Testis (tissue), 3 donors: ENCODE results near the gene GOLGA7B. TPM values are rescaled to one million over a fixed set of nuclear protein-coding genes. Genes with fewer than 3 reads are reported as not detected.

Experiments used
- DNase-seq: peaks from one replicate; pipeline ENCODE4 v3.0.0-alpha.2; 2019
- H3K27ac ChIP-seq, 2 donors: fragments of 200-600 bp; sonication (generic); one replicate each; pipeline ENCODE4 v1.5.1; 2019
- H3K27me3 ChIP-seq: fragments of 200-600 bp; sonication (generic); one replicate; pipeline ENCODE4 v1.5.1; 2019
- H3K36me3 ChIP-seq: fragments of 200-600 bp; sonication (generic); one replicate; pipeline ENCODE4 v1.5.1; 2017; ENCODE audit warnings: low read depth; ENCODE audit errors: missing control alignments
- H3K4me1 ChIP-seq: fragments of 200-600 bp; sonication (generic); one replicate; pipeline ENCODE4 v1.5.1; 2019
- H3K4me3 ChIP-seq, 2 donors: fragments of 200-600 bp; sonication (generic); one replicate each; pipeline ENCODE4 v1.5.1; 2017 to 2019
- H3K9me3 ChIP-seq: fragments of 200-600 bp; sonication (generic); one replicate; pipeline ENCODE4 v1.5.1; 2017
- POLR2A ChIP-seq: fragments of 450-650 bp; IDR thresholded peaks from one replicate; pipeline ENCODE4 v1.6.1; 2017; ENCODE audit warnings: antibody characterized with exemption, mild to moderate bottlenecking, moderate library complexity
- WGBS, 2 donors: methylation state at CpG; one replicate each; pipeline ENCODE4 v1.1.5; 2018; 5-methylcytosine and 5-hydroxymethylcytosine counted together
- intact Hi-C: fragments of 100-400 bp; cut with DNase I; formaldehyde crosslinking; loops from one replicate; pipeline ENCODE4 v1.15.1; 2023; ENCODE audit warnings: low total_unique reads
- polyA plus RNA-seq: library from polyadenylated mRNA; stranded (reverse); fragments of 350-450 nt; fragmentation: Illumina TruSeq; extraction: RNeasy Lipid Tissue Mini Kit (QIAGEN cat#74804); gene quantifications from one replicate; pipeline ENCODE4 v1.2.3, GENCODE V29; 2014; ENCODE audit warnings: low read depth, low replicate concordance; ENCODE audit not compliant: insufficient read depth
- total RNA-seq, 2 donors: library from RNA; depleted of rRNA; stranded (reverse); fragments of >200 nt; gene quantifications; one replicate each; pipeline ENCODE4 v1.2.3, GENCODE V29; 2016
- TF ChIP-seq, protein P1 (sequence below), 3 experiments: fragments of 450-650 bp in 2 of 3; fragments of 200-600 bp in 1 of 3; sonication (generic) in 1 of 3; IDR thresholded peaks; one replicate each; pipeline ENCODE4 v1.5.1; 2016 to 2019; ENCODE audit warnings: antibody characterized with exemption in 3 of 3, mild to moderate bottlenecking in 2 of 3, moderate library complexity in 1 of 3

The GOLGA7B gene
- total and polyA plus RNA-seq, 3 donors from 2014 or later = 1.1 to 1.3 (median 1.1) TPM

DNA sequence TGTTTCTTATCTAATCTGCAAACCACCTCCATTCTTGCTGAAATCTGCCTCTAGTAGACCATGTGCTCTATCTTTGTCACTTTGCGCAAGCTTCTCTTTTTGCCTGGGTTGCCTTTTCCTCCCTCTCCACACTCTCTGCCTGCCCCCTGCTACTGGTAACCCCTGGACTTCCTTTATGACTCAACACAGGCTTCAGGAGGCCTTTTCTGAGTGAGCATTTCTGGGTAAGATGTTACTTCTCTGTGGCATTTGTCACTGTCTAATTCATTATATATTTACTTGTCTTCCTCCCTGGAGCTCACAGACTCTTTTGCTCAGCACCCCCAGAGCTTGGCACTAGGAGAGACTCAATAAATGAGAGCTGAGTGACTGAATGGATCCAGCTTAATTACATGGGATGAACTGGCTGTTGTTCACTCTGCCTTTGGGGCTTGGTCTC, 8.4 kb downstream of the GOLGA7B start:
- intact Hi-C loops = no loop called here

DNA sequence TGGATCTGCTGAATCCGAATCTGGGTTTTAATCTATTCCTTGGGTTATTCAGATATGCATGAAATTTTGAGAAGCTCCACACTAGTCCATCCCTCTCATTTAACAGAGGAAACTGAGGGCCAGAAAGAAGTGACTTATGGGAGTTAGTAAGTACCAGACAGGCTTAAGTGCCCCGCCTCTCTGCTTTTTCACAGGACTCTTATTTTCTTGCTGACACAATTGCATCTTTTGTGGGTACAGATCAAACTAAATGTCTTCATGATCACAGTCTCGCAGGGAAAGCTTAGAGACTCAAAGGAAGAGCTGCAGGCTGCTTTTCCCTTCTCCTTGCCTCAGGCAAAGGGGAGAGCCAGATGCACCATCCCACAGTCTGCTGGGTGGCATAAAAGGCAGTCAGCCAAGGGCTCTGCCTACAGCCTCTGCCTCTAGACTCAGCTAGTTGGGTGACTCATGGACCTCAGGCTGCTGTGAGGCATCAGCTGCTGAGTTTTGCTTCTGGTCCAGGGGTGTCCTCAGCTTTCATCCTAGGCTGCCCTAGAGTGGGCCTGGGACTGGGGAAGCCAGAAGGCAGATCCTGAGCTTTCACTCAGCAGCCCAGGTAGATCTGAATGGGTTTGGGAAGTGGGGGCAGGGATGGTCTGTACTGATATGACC, 11.6 kb downstream of the GOLGA7B start:
- Histone ChIP-seq H3K27ac (no peak overlapping the region), H3K27me3 (no peaks in the 10 kb centered on the region), H3K4me3 (no peak overlapping the region), H3K36me3 (no peaks in the 10 kb centered on the region), H3K4me1 (no peaks in the 10 kb centered on the region), H3K9me3 (no peaks in the 10 kb centered on the region)
- no peak for TF ChIP-seq POLR2A
- TF ChIP-seq, protein P1, sequence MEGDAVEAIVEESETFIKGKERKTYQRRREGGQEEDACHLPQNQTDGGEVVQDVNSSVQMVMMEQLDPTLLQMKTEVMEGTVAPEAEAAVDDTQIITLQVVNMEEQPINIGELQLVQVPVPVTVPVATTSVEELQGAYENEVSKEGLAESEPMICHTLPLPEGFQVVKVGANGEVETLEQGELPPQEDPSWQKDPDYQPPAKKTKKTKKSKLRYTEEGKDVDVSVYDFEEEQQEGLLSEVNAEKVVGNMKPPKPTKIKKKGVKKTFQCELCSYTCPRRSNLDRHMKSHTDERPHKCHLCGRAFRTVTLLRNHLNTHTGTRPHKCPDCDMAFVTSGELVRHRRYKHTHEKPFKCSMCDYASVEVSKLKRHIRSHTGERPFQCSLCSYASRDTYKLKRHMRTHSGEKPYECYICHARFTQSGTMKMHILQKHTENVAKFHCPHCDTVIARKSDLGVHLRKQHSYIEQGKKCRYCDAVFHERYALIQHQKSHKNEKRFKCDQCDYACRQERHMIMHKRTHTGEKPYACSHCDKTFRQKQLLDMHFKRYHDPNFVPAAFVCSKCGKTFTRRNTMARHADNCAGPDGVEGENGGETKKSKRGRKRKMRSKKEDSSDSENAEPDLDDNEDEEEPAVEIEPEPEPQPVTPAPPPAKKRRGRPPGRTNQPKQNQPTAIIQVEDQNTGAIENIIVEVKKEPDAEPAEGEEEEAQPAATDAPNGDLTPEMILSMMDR (IDR thresholded peaks at IDR 0.05) = no peak
- DNase-seq = no peak
- 76 to 87% methylated on average over 3 of the region's 3 CpGs for WGBS, 2 donors
- intact Hi-C loops = no loop called here

More for the DNA sequence above, 8.4 kb downstream of the GOLGA7B start:
- Histone ChIP-seq H3K4me3 (no peak overlapping the region), H3K27ac (no peak overlapping the region), H3K4me1 (no peaks in the 10 kb centered on the region), H3K36me3 (no peaks in the 10 kb centered on the region), H3K27me3 (no peaks in the 10 kb centered on the region), H3K9me3 (no peaks in the 10 kb centered on the region)
- WGBS, 2 donors = 89 to 96% methylated on average over 1 of the region's 1 CpG
- no peak for DNase-seq
- TF ChIP-seq, protein P1 (IDR thresholded peaks at IDR 0.05) = no peak
- TF ChIP-seq POLR2A = no peak

DNA sequence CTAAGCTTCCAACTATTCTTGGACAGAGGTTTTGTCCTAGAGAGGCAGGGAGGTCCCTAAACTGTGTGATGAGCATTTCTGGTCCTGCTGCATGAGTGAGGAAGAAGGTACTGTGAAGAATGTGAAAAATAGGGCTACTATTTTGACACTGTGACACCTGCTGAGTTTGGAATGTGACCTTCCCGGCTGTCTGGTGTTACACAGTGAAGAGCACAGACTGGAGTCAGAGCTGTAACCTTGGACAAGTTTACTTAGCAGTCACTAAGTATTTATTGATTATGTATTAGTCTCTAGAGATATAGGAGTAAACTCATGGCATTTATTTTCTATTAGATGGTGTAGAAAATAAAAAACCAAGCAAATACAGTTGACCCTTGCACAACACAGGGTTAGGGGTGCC, 12.3 kb downstream of the GOLGA7B start:
- Histone ChIP-seq H3K27me3 (no peaks in the 10 kb centered on the region), H3K36me3 (no peaks in the 10 kb centered on the region), H3K4me3 (no peak overlapping the region), H3K27ac (no peak overlapping the region), H3K9me3 (no peaks in the 10 kb centered on the region), H3K4me1 (no peaks in the 10 kb centered on the region)
- intact Hi-C loops = no loop called here
- no peak for DNase-seq
- 24 to 40% methylated on average over 1 of the region's 1 CpG for WGBS, 2 donors
- no peak for TF ChIP-seq POLR2A
- TF ChIP-seq, protein P1 (IDR thresholded peaks at IDR 0.05) = no peak

DNA sequence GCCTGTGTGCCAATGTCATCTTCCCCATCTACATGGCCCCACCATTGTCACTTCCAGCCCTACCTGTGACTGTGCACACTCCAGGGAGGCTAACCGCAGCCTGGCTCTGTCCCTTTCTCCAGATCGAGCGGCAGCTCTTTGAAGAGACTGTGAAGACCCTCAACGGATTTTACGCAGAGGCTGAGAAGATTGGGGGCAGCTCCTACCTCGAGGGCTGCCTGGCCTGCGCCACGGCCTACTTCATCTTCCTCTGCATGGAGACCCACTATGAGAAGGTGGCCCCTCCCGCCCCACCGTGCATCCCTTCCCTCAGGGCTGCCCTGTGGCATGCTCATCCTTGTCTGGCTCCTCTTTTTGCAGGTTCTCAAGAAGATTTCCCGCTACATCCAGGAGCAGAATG, 14.2 kb downstream of the GOLGA7B start:
- Histone ChIP-seq H3K27ac (no peak overlapping the region), H3K4me3 (no peak overlapping the region), H3K36me3 (no peaks in the 10 kb centered on the region), H3K9me3 (no peaks in the 10 kb centered on the region), H3K27me3 (no peaks in the 10 kb centered on the region), H3K4me1 (no peaks in the 10 kb centered on the region)
- DNase-seq = no peak
- TF ChIP-seq POLR2A = no peak
- TF ChIP-seq, protein P1 (IDR thresholded peaks at IDR 0.05) = no peak
- 91 to 92% methylated on average over 11 of the region's 11 CpGs for WGBS, 2 donors
- intact Hi-C loops = no loop called here

DNA sequence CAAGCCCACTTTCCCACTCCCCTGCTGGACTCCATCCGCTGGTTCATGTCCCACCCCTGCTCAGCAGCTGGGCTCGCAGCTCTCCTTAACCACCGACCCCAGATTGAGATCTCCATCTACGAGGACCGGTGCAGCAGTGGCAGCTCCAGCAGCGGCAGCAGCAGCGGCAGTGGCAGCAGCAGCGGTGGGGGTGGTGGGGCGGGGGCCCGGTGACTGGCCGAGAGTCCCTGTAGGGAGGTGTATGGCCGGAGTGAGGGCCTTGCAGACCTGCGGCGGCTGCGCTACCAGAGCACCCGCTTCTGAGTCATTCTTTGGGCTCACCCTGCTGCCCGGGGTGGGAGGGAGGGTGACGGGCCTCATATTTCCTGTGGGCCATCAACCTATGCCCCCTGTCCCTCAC, 15.8 kb downstream of the GOLGA7B start:
- Histone ChIP-seq H3K9me3 (no peaks in the 10 kb centered on the region), H3K4me1 (peaks cover 5% of the 10 kb centered on the region), H3K27me3 (no peaks in the 10 kb centered on the region), H3K4me3 (no peak overlapping the region), H3K27ac (no peak overlapping the region), H3K36me3 (no peaks in the 10 kb centered on the region)
- TF ChIP-seq, protein P1 (IDR thresholded peaks at IDR 0.05) = no peak
- TF ChIP-seq POLR2A = no peak
- intact Hi-C loops = no loop called here
- WGBS, 2 donors = 76 to 85% methylated on average over 4 to 18 of the region's 18 CpGs
- DNase-seq = no peak
